ENCODE measurements around the gene PDE9A. TPM values are rescaled to one million over a fixed set of nuclear protein-coding genes. Genes with fewer than 3 reads are reported as not detected.

The PDE9A gene
- total and polyA plus RNA-seq, 2 of the 4 experiments (the other 2 are of a cell fraction): 0.89 to 0.90 TPM

GRCh38 chr21:42646836-42647235 is 6.6 kb upstream of the PDE9A start:
- H4K20me1 ChIP-seq (ENCODE audit: insufficient read depth, low read length): no peaks in the 10 kb centered on the region
- ChIA-PET CTCF (no interaction called here), POLR2A (ENCODE audit: unreplicated experiment) (no interaction called here)
- no peak overlapping the region for H3K4me3 ChIP-seq (ENCODE audit: insufficient read depth, low read depth, low read length)
- no peak overlapping the region for H3K14ac ChIP-seq (replicated peaks; ENCODE audit: low read depth, low read length)
- peaks cover 5% of the 10 kb centered on the region for H3K4me1 ChIP-seq (ENCODE audit: control insufficient read depth, insufficient read depth, low read length)
- H2BK120ac ChIP-seq (ENCODE audit: low read depth, low read length): no peak overlapping the region
- no peak overlapping the region for H2BK5ac ChIP-seq (ENCODE audit: low read depth, low read length, poor library complexity, severe bottlenecking)
- no peaks in the 10 kb centered on the region for H3K9me3 ChIP-seq (ENCODE audit: control insufficient read depth, insufficient read depth, low read length)
- no peak overlapping the region for H2AFZ ChIP-seq (replicated peaks; ENCODE audit: low read length, poor library complexity)
- ATAC-seq (ENCODE audit: low read depth) (no peak), DNase-seq (no peak)
- no peaks in the 10 kb centered on the region; the same call in 1 of the 2 replicates for H3K27me3 ChIP-seq (ENCODE audit: control insufficient read depth, insufficient read depth, low read length)
- H3K4me2 ChIP-seq (ENCODE audit: low read depth, low read length): no peak overlapping the region
- no peak overlapping the region for H3K18ac ChIP-seq (ENCODE audit: low read depth, low read length)
- dilution Hi-C loops (cut with HindIII; ENCODE audit: low sequenced_read_pairs, unreplicated experiment) (no loop called here), intact Hi-C loops (cut with micrococcal nuclease) (no loop called here), in situ Hi-C loops (cut with MboI; ENCODE audit: low sequenced_read_pairs) (no loop called here)
- H3K36me3 ChIP-seq (ENCODE audit: control insufficient read depth, insufficient read depth, low read length): no peaks in the 10 kb centered on the region
- H3K23ac ChIP-seq (ENCODE audit: low read depth, low read length): no peak overlapping the region
- H3K9ac ChIP-seq (ENCODE audit: low read depth, low read length): no peak overlapping the region
- TF ChIP-seq BHLHE40 (IDR thresholded peaks at IDR 0.05; ENCODE audit: low read depth, low read length) (no peak), CEBPB (IDR thresholded peaks at IDR 0.05; ENCODE audit: low read depth, low read length) (no peak)
- no peak overlapping the region for H3K27ac ChIP-seq (ENCODE audit: insufficient read depth, low read length)
- H2BK15ac ChIP-seq (ENCODE audit: low read depth, low read length): no peak overlapping the region
- WGBS, 2 experiments (ENCODE audit: extremely low coverage in 2 of 2, insufficient read length in 1 of 2): 91% methylated on average over 7 of the region's 14 CpGs; no CpG with 5 or more reads in 1 of the 2 experiments
- H3K79me1 ChIP-seq (ENCODE audit: low read depth in 1 of 2, low read length in 2 of 2): no peaks in the 10 kb centered on the region
- H4K5ac ChIP-seq (ENCODE audit: low read depth, low read length): no peak overlapping the region
- H3K4ac ChIP-seq (ENCODE audit: low read depth, low read length): no peak overlapping the region
- no peak overlapping the region for H2AK5ac ChIP-seq (ENCODE audit: low read depth, low read length)
- H2BK20ac ChIP-seq (ENCODE audit: low read depth, low read length): no peak overlapping the region
- H3K56ac ChIP-seq (ENCODE audit: extremely low read depth, insufficient read depth, low read length): no peak overlapping the region
- no TSS peak for BruUV-seq (replicated peaks)
- no peak overlapping the region for H2AK9ac ChIP-seq (replicated peaks; ENCODE audit: low read depth, low read length, poor library complexity)
- H3K9me1 ChIP-seq (ENCODE audit: insufficient read depth, low read length): no peaks in the 10 kb centered on the region
- H4K91ac ChIP-seq (ENCODE audit: insufficient read depth, low read depth, low read length): no peak overlapping the region
- H4K8ac ChIP-seq (ENCODE audit: low read depth in 2 of 2, low read length in 2 of 2): no peak overlapping the region
